Activated T-cell treated with anti-CD3 and anti-CD28 coated beads, Interleukin-2, amount 50 U/mL, for 72 hours (primary cell): ENCODE measurements around the gene ZPLD1. TPM values are rescaled to one million over a fixed set of nuclear protein-coding genes. Genes with fewer than 3 reads are reported as not detected.

ENCODE experiments used
- ATAC-seq, 2 donors: fragments of 150-1000 bp; cut with Tn5 transposase; replicated peaks in 1 of 2; 2 replicates each; pipeline ENCODE4 v1.10.0; 2021; ENCODE audit warnings: moderate library complexity in 2 of 2, mild to moderate bottlenecking in 1 of 2
- DNase-seq, 2 donors: peaks; one replicate each; pipeline ENCODE4 v3.0.0; 2021 to 2022; ENCODE audit warnings: mixed read lengths in 1 of 2
- H3K27ac Mint-ChIP-seq: one replicate; pipeline ENCODE4 v1.8.0; 2022; ENCODE audit warnings: mild to moderate bottlenecking, moderate library complexity, mixed read lengths
- H3K27me3 Mint-ChIP-seq: one replicate; pipeline ENCODE4 v1.8.0; 2022; ENCODE audit warnings: low read depth, mixed read lengths
- H3K36me3 Mint-ChIP-seq, 2 donors: one replicate each; pipeline ENCODE4 v1.8.0; 2022; ENCODE audit warnings: mixed read lengths in 2 of 2, mild to moderate bottlenecking in 1 of 2; ENCODE audit not compliant: insufficient read depth in 2 of 2
- H3K4me1 Mint-ChIP-seq: one replicate; pipeline ENCODE4 v1.8.0; 2022; ENCODE audit warnings: low read depth, mixed read lengths
- H3K4me3 Mint-ChIP-seq, 2 donors: one replicate each; pipeline ENCODE4 v1.8.0; 2022; ENCODE audit warnings: mild to moderate bottlenecking in 2 of 2, mixed read lengths in 2 of 2, moderate library complexity in 2 of 2
- H3K9me3 Mint-ChIP-seq, 2 donors: one replicate each; pipeline ENCODE4 v1.8.0; 2022; ENCODE audit warnings: mixed read lengths in 2 of 2
- total RNA-seq, 2 donors: library from RNA; stranded (reverse); gene quantifications; one replicate each; pipeline ENCODE4 v1.2.3, GENCODE V29; 2022

ZPLD1 gene
- total RNA-seq, 2 donors from 2014 or later, result 0.17 to 0.32 TPM

DNA sequence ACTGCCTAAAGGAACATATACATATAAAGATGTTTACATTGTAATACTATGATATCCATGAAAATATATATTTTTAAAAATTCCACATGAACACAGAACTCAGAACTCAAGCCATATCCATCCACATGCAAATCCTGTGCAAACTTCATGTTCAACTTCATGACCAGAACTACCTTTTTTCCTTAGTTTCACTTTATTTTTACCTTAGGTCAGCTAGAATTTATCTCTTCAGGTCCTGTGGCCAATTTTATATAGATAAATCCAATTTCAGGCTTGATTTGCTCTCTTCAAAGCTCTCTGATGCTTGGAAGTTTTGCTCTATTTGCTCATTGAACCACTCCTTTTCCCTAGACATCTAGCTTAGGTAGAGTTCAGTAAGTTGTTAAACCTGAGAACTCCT, 38.8 kb downstream of the ZPLD1 start:
- Mint-ChIP-seq H3K4me1 (no peaks in the 10 kb centered on the region), H3K9me3 (no peaks in the 10 kb centered on the region), H3K36me3 (no peaks in the 10 kb centered on the region), H3K27me3 (no peaks in the 10 kb centered on the region), H3K4me3 (no peak overlapping the region), H3K27ac (no peak overlapping the region)
- DNase-seq, result no peak
- ATAC-seq, result no peak

DNA sequence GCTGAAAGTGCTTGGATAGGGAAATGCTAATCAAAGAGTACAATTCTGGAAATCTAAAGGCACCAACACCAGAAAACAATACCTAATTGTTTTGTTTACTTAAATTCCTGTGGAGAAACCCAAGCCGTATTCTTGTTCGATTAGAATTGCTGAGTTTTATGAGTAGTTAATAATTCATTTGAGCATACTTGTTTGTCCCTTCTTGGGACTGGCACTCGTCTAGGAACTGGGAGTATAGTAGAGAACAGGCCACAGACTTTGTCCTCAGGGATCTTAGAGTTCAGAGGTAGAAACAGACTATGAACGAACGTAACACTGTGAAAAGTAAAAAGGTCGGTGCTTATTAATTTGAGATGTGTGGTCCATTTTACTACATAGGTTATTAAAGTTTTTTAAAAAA, 39.4 kb downstream of the ZPLD1 start:
- H3K4me1 Mint-ChIP-seq, result no peaks in the 10 kb centered on the region
- H3K27me3 Mint-ChIP-seq, result no peaks in the 10 kb centered on the region
- DNase-seq, result no peak
- no peak overlapping the region for H3K4me3 Mint-ChIP-seq
- H3K9me3 Mint-ChIP-seq, result no peaks in the 10 kb centered on the region
- no peak for ATAC-seq
- H3K36me3 Mint-ChIP-seq, result no peaks in the 10 kb centered on the region
- no peak overlapping the region for H3K27ac Mint-ChIP-seq

DNA sequence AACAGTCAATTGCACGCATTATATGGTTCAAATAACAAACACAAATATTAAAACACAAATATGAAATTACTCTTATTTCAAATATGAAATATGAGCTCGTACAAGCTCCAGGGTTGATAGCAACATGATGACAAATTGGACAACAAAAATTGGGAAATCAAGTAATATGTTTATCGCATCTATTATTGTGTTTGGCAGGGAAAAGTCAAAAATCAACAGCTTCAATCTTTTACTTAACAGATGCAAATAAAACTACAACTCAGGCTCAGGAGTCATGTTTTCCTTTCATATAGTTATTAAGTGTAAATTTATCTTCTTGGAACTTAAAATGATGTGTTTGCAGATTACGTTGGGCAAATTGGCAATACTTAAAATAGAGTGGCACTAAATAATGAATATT, 41.4 kb downstream of the ZPLD1 start:
- ATAC-seq (no peak), DNase-seq (no peak)
- Mint-ChIP-seq H3K9me3 (no peaks in the 10 kb centered on the region), H3K4me3 (no peak overlapping the region), H3K27ac (no peak overlapping the region), H3K36me3 (no peaks in the 10 kb centered on the region), H3K4me1 (no peaks in the 10 kb centered on the region), H3K27me3 (no peaks in the 10 kb centered on the region)

DNA sequence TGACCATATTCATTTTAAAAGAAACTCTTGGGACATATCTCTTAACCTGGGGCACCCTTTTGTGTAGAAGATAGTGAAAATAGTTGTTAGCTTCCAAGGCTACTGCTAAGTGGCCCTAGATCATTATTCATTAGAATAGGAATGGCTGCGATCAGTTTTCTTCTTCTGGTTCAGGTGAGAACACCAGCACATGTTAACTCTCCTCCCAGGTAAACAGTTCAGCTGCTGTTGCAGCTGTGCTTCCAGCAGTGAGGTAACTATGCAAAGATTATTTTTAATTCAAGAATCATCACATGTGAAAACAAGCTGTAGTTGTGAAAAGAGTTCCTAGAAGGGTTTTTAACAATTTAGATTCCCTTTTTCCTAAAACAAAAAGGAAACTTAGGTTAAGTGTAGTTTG, 43.3 kb downstream of the ZPLD1 start:
- H3K4me3 Mint-ChIP-seq, result no peak overlapping the region
- ATAC-seq (no peak), DNase-seq (no peak)
- no peaks in the 10 kb centered on the region for H3K36me3 Mint-ChIP-seq
- H3K27me3 Mint-ChIP-seq, result no peaks in the 10 kb centered on the region
- H3K4me1 Mint-ChIP-seq, result no peaks in the 10 kb centered on the region
- H3K27ac Mint-ChIP-seq, result no peak overlapping the region
- H3K9me3 Mint-ChIP-seq, result no peaks in the 10 kb centered on the region

DNA sequence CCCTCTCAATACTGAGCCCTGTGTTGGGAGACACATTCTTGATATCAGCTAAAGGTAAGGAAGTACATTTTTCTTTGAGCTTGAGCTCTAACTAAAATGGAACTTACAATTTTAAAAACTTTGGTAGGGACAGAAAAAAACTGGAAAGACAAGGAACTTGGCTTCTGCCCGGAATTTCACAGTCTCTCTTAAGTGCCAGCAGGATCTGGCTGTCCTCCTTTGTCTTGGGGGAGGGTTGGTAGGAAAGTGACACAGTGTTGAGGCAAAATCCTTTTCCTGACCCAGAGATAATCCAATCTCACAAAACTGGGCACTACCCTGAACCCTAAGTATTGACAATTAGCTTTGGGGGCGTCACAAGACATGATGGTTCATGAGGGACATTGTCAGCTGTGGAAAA, 45.3 kb downstream of the ZPLD1 start:
- no peaks in the 10 kb centered on the region for H3K9me3 Mint-ChIP-seq
- H3K4me1 Mint-ChIP-seq, result no peaks in the 10 kb centered on the region
- no peak overlapping the region for H3K4me3 Mint-ChIP-seq
- no peaks in the 10 kb centered on the region for H3K36me3 Mint-ChIP-seq
- H3K27ac Mint-ChIP-seq, result no peak overlapping the region
- DNase-seq, result no peak
- ATAC-seq, result no peak
- H3K27me3 Mint-ChIP-seq, result no peaks in the 10 kb centered on the region

DNA sequence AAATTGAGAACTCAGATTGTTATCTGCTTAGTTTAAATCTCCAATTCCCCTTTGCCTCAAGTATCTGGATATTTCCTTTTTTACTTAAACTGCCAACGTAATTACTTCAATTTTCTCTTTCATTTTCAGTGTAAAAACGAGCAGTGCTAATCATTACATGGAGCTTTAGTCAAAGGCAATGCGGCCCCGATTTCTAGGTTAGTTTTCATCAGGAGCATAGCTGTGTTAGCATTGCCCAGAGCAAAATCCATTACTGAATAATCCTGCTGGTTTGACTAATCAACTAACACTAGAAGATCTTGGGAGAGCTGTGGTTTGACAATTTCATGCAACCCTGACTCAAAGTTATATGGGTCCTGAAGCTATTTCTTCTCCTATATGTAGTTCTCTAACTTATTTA, 46.2 kb downstream of the ZPLD1 start:
- H3K9me3 Mint-ChIP-seq, result no peaks in the 10 kb centered on the region
- DNase-seq (no peak), ATAC-seq (no peak)
- H3K36me3 Mint-ChIP-seq, result no peaks in the 10 kb centered on the region
- H3K27me3 Mint-ChIP-seq, result no peaks in the 10 kb centered on the region
- no peaks in the 10 kb centered on the region for H3K4me1 Mint-ChIP-seq
- H3K4me3 Mint-ChIP-seq, result peak overlapping the region in 1 of 2 donors; percentile 18
- H3K27ac Mint-ChIP-seq, result no peak overlapping the region

DNA sequence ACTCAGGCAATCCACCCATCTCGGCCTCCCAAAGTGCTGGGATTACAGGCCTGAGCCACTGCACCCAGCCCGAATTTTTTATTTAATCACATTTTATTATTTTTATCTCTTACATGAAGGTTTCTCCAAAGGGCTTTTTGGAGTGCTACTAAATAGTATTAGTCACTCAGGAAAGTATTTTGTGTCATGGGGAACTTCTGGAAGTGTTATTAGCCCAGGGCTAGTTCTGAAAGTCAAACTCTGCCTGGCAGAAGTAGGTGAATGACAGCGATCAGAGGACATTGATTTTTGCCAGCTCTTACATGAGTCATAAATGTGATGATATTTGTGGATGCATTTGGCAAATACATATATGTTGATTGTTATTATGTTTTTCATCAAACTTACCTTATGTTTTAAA, 48.7 kb downstream of the ZPLD1 start:
- Mint-ChIP-seq H3K36me3 (no peaks in the 10 kb centered on the region), H3K27ac (no peak overlapping the region), H3K4me1 (no peaks in the 10 kb centered on the region), H3K27me3 (no peaks in the 10 kb centered on the region), H3K4me3 (no peak overlapping the region), H3K9me3 (no peaks in the 10 kb centered on the region)
- DNase-seq (no peak), ATAC-seq (no peak)

DNA sequence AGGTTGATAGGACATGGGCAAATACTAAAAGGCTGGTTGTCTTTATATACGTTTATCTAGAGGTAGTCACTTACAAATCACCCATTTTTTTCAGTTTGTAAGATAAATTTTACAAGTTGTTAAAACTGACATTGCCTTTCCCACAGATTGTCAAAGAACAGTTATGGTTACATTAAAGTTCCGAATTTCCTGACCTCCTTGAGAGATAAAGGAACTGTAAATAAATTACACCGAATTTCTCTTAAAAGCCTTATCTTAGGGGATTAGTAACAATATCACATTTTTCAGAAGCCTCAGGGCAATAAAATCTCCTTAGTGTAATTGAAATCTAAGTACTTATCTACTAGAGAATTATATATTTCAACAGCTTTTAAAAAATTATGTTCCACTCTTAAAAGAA, 49.5 kb downstream of the ZPLD1 start:
- H3K4me3 Mint-ChIP-seq, result no peak overlapping the region
- ATAC-seq, result no peak
- no peak for DNase-seq
- no peaks in the 10 kb centered on the region for H3K36me3 Mint-ChIP-seq
- H3K9me3 Mint-ChIP-seq, result no peaks in the 10 kb centered on the region
- H3K27me3 Mint-ChIP-seq, result no peaks in the 10 kb centered on the region
- H3K27ac Mint-ChIP-seq, result no peak overlapping the region
- no peaks in the 10 kb centered on the region for H3K4me1 Mint-ChIP-seq

DNA sequence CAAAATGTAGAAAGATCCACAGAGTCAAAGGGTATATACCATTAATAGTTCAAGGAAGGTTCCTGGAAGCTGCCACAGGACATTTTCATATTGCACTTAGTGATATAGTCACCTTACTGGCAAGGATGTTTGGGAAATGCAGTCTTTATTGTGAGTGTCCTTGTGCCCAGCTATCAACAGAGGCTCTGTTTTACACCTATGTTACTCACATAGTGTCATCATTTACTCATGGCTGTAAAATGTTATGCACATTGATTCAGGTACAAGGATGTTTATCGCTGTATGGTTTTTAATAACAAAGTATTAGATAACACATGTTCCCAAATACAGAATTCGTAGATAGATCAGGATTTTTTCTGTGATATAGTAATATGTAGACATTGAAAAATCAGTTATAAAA, 50.9 kb downstream of the ZPLD1 start:
- no peak for ATAC-seq
- Mint-ChIP-seq H3K9me3 (no peaks in the 10 kb centered on the region), H3K4me3 (no peak overlapping the region), H3K27ac (no peak overlapping the region), H3K4me1 (no peaks in the 10 kb centered on the region), H3K36me3 (no peaks in the 10 kb centered on the region), H3K27me3 (no peaks in the 10 kb centered on the region)
- no peak for DNase-seq

DNA sequence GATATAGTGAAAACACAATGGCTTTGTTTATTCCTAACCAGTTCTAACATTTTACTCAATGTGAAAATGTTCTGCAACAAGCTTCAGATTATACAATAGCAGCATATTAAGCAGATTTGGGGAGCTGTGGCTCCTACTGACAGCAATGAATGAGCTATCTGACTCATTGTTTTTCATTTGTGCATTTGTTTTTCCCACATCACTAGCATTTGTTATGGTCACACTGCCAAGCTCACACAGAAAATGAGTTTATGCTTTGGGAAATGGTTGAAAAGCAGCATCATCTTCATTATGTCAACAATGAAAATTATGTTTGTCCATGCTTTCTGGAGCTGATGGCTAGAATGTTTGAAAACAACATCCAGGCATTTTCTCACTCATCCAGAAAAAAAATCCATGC, 53.5 kb downstream of the ZPLD1 start:
- Mint-ChIP-seq H3K27me3 (no peaks in the 10 kb centered on the region), H3K36me3 (no peaks in the 10 kb centered on the region)

DNA sequence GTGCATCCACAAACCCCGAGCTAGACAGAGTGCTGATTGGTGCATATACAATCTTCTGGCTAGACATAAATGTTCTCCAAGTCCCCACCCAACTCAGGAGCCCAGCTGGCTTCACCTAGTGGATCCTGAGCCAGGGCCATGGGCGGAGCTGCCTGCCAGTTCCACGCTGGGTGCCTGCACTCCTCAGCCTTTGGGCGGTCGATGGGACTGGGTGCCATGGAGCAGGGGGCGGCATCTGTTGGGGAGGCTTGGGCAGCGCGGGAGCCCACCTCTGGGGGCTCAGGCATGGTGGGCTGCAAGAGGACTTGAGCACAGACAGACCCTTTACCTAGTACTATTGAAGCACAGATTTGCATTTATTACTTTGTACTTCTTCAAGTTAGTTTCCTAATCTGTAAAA, 57.5 kb downstream of the ZPLD1 start:
- Mint-ChIP-seq H3K36me3 (no peaks in the 10 kb centered on the region), H3K27me3 (no peaks in the 10 kb centered on the region), H3K9me3 (peaks cover 0 to 1% of the 10 kb centered on the region in 2 donors), H3K4me3 (no peak overlapping the region), H3K27ac (no peak overlapping the region), H3K4me1 (no peaks in the 10 kb centered on the region)
- no peak for ATAC-seq
- DNase-seq, result no peak

More for the DNA sequence above, 53.5 kb downstream of the ZPLD1 start:
- ATAC-seq (no peak), DNase-seq (no peak)
- H3K4me1 Mint-ChIP-seq, result no peaks in the 10 kb centered on the region
- H3K9me3 Mint-ChIP-seq, result peaks cover 0 to 1% of the 10 kb centered on the region in 2 donors
- H3K4me3 Mint-ChIP-seq, result no peak overlapping the region
- no peak overlapping the region for H3K27ac Mint-ChIP-seq

DNA sequence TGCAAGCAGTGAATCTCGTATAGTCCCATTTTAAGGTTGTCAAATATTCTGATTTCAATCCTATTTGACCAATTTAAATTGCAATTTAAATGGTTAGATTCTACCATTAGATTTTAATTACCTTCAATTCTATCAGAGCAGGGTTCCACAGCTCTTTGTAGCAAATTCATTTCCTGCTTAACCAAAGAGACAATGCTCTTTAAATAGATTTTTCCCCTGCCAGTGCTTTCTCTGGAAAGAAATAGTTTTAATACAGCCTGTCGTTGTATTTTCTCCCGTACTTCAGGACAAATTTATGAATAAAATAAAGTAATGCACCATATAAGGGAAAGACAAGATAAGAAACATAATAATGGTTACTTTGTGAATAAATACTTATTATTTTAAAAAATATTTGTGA, 62.8 kb downstream of the ZPLD1 start:
- no peak for ATAC-seq
- Mint-ChIP-seq H3K4me1 (no peaks in the 10 kb centered on the region), H3K27ac (no peak overlapping the region), H3K36me3 (no peaks in the 10 kb centered on the region), H3K27me3 (no peaks in the 10 kb centered on the region), H3K9me3 (no peaks in the 10 kb centered on the region), H3K4me3 (no peak overlapping the region)
- DNase-seq, result no peak

DNA sequence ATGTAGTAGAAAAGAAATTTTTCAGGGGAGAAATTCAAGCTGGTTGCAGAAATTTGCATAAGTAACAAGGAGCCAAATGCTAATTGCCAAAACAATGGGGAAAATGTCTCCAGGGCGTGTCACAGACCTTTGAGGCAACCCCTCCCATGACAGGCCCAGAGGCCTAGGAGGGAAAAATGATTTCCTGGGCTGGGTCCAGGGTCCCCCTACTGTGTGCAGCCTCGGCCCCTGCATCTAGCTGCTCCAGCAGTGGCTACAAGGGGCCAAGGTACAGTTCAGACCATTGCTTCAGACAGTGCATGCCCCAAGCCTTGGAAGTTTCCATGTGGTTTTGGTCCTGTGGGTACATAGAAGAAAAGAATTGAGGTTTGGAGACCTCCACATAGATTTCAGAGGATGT, 70.7 kb downstream of the ZPLD1 start:
- peaks cover 0 to 4% of the 10 kb centered on the region in 2 donors for H3K9me3 Mint-ChIP-seq
- no peaks in the 10 kb centered on the region for H3K4me1 Mint-ChIP-seq
- no peak for ATAC-seq
- no peaks in the 10 kb centered on the region for H3K36me3 Mint-ChIP-seq
- no peaks in the 10 kb centered on the region for H3K27me3 Mint-ChIP-seq
- H3K4me3 Mint-ChIP-seq, result no peak overlapping the region
- no peak overlapping the region for H3K27ac Mint-ChIP-seq
- no peak for DNase-seq

DNA sequence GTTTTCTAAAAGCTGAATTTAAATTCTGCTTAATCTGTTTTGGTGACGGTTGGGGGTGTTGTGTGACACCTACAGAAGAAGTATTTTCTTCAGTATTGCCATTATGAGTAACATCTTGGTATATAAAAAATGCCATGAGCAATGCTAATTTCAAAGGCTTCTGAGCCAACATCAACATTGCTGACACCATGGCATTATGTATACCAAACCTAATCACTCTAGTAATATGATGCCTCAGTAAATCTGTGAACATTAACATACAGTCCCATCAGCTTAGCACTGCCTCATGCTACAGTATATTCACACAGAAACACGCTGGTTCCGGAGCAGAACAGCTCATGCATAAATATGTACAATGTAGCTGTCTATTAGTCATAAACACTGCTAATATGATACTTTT, 75.8 kb downstream of the ZPLD1 start:
- DNase-seq (no peak), ATAC-seq (no peak)
- no peaks in the 10 kb centered on the region for H3K36me3 Mint-ChIP-seq
- peaks cover 0 to 2% of the 10 kb centered on the region in 2 donors for H3K9me3 Mint-ChIP-seq
- no peak overlapping the region for H3K4me3 Mint-ChIP-seq
- no peaks in the 10 kb centered on the region for H3K4me1 Mint-ChIP-seq
- H3K27ac Mint-ChIP-seq, result no peak overlapping the region
- H3K27me3 Mint-ChIP-seq, result no peaks in the 10 kb centered on the region

DNA sequence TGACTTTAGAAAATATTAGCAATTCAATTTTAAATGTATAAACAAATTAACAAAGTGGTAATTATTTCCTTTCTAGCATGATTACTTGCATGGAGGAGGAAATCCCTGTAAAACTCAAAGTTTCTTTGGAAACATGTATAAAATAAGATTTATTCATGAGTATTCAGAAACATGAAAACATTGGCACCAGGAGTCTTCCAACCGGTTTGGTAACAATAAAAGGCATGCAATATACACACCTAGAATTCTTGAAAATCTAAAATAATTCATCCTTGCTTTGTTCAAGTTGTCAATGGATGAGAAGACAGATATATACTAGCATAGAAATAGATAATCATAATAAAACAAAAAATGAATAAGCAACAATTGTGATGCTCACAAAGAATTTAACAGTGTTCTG, 76.4 kb downstream of the ZPLD1 start:
- H3K27me3 Mint-ChIP-seq, result no peaks in the 10 kb centered on the region
- no peaks in the 10 kb centered on the region for H3K4me1 Mint-ChIP-seq
- H3K36me3 Mint-ChIP-seq, result no peaks in the 10 kb centered on the region
- H3K27ac Mint-ChIP-seq, result no peak overlapping the region
- H3K4me3 Mint-ChIP-seq, result no peak overlapping the region
- DNase-seq, result no peak
- H3K9me3 Mint-ChIP-seq, result peaks cover 0 to 2% of the 10 kb centered on the region in 2 donors
- ATAC-seq, result no peak
